Gastroesophageal sphincter (tissue), 3 donors: ENCODE data around the gene ITLN1.

Experiments used
- CTCF ChIP-seq, 4 experiments: fragments of 200-600 bp in 2 of 4; fragments of 450-650 bp in 2 of 4; sonication (generic) in 1 of 4; IDR thresholded peaks; one replicate each; pipeline ENCODE4 v1.5.1; 2017 to 2019; ENCODE audit warnings: antibody characterized with exemption in 4 of 4, mild to moderate bottlenecking in 2 of 4, moderate library complexity in 2 of 4
- EP300 ChIP-seq: sonication (generic); formaldehyde crosslinking; IDR thresholded peaks from one replicate; pipeline ENCODE4 v1.6.1; 2017; ENCODE audit warnings: antibody characterized with exemption, mild to moderate bottlenecking
- POLR2AphosphoS5 ChIP-seq: sonication (generic); formaldehyde crosslinking; IDR thresholded peaks from one replicate; pipeline ENCODE4 v1.6.1; 2017; ENCODE audit warnings: antibody characterized with exemption

- TF ChIP-seq EP300 (no peak), POLR2AphosphoS5 (no peak), CTCF (IDR thresholded peaks at IDR 0.05) (no peak)
These were observed 18.2 kb downstream of the ITLN1 start for GRCh38 chr1:160866695-160867260.
